LHCN-M2 (cell line): ENCODE results near the gene BRPF1. TPM values are rescaled to one million over a fixed set of nuclear protein-coding genes. Genes with fewer than 3 reads are reported as not detected.

Experiments
- DNase-seq: peaks from one replicate; pipeline ENCODE4 v3.0.0-alpha.2; 2012; ENCODE audit warnings: low read depth
- total RNA-seq: library from RNA; depleted of rRNA; stranded (reverse); fragments of >200 nt; gene quantifications from 2 replicates; pipeline ENCODE4 v1.2.3, GENCODE V29; 2014; rRNA removed

BRPF1 gene
- total RNA-seq, 1 experiment from 2014 or later = 22.2 TPM

- DNase-seq = no peak
Observed at GRCh38 chr3:9791127-9791526, 59.6 kb downstream of the BRPF1 start.

- no peak for DNase-seq
Observed at GRCh38 chr3:9791790-9792404, 60.4 kb downstream of the BRPF1 start.

GRCh38 chr3:9792405-9793160, 61.0 kb downstream of the BRPF1 start, which contains the start of the genes ARPC4 and TADA3:
Gene ARPC4 (plus strand): TSS chr3:9793082. CDS start chr3:9793122, 40 bp downstream.
Gene TADA3 (minus strand): TSS chr3:9792473. CDS start chr3:9791466, 1,007 bp downstream.
- peak; percentile 94 for DNase-seq

GRCh38 chr3:9793161-9793781, 61.7 kb downstream of the BRPF1 start:
- DNase-seq = peak; percentile 36

GRCh38 chr3:9794400-9794799, 62.9 kb downstream of the BRPF1 start:
- no peak for DNase-seq

- no peak for DNase-seq
Observed at GRCh38 chr3:9795207-9795606, 63.7 kb downstream of the BRPF1 start.

- DNase-seq = no peak
Observed at GRCh38 chr3:9797196-9797945, 65.8 kb downstream of the BRPF1 start.

Other genes starting within 250 kb of the BRPF1 start
- gene LHFPL4, start 177.9 kb upstream of the BRPF1 start, total RNA-seq = not detected in 2 replicates
- 30.8 and 31.1 TPM in 2 replicates for gene MTMR14, start 82.2 kb upstream of the BRPF1 start, total RNA-seq
- gene CPNE9, start 27.9 kb upstream of the BRPF1 start, total RNA-seq = not detected in 2 replicates
- 34.6 and 41.6 TPM in 2 replicates for gene OGG1, start 18.2 kb downstream of the BRPF1 start, total RNA-seq
- gene CAMK1, start 38.2 kb downstream of the BRPF1 start, total RNA-seq = 27.6 and 31.2 TPM in 2 replicates
- gene TADA3, start 60.7 kb downstream of the BRPF1 start, total RNA-seq = 140 and 147 TPM in 2 replicates
- gene ARPC4, start 61.3 kb downstream of the BRPF1 start, total RNA-seq = 310 and 367 TPM in 2 replicates
- 15.4 and 17.3 TPM in 2 replicates for gene TTLL3, start 78.5 kb downstream of the BRPF1 start, total RNA-seq
- gene RPUSD3, start 112.3 kb downstream of the BRPF1 start, total RNA-seq = 48.0 and 60.2 TPM in 2 replicates
- not detected in 2 replicates for gene CIDEC, start 148.5 kb downstream of the BRPF1 start, total RNA-seq
- 54.1 and 56.5 TPM in 2 replicates for gene JAGN1, start 158.9 kb downstream of the BRPF1 start, total RNA-seq
- gene IL17RE, start 171.1 kb downstream of the BRPF1 start, total RNA-seq = 1.1 and 1.9 TPM in 2 replicates
- 30.1 and 42.3 TPM in 2 replicates for gene IL17RC, start 185.4 kb downstream of the BRPF1 start, total RNA-seq
- gene CRELD1, start 202.1 kb downstream of the BRPF1 start, total RNA-seq = 9.9 and 10.4 TPM in 2 replicates
- 1.4 and 2.5 TPM in 2 replicates for gene PRRT3, start 220.7 kb downstream of the BRPF1 start, total RNA-seq